Right ventricle myocardium superior (tissue), 1 donor: ENCODE data around the gene PSME4. TPM values are rescaled to one million over a fixed set of nuclear protein-coding genes. Genes with fewer than 3 reads are reported as not detected.
A peak's percentile ranks its signal among the peaks of the same experiment; 100 is the strongest.

Experiments
- ATAC-seq: fragments of 200-7000 bp; cut with Tn5 transposase; one replicate; pipeline ENCODE4 v1.9.1; 2020; ENCODE audit warnings: mild to moderate bottlenecking; ENCODE audit not compliant: poor library complexity
- DNase-seq: peaks from one replicate; pipeline ENCODE4 v3.0.0-alpha.2; 2020
- intact Hi-C: fragments of 100-400 bp; cut with DNase I; formaldehyde crosslinking; loops from one replicate; pipeline ENCODE4 v1.11.2; 2022
- total RNA-seq: library from RNA; stranded (reverse); fragmentation: NEBNext Ultra II Directional; extraction: Animal tissue kit (Norgen Biotek cat#: 25700); gene quantifications from one replicate; pipeline ENCODE4 v1.2.1, GENCODE V29; 2021
- donor health status: DM: no; HTN: yes; CAD: no; lungs with severe emphysema.

Gene PSME4
- total RNA-seq, 1 donor from 2014 or later: 52.3 TPM

DNA sequence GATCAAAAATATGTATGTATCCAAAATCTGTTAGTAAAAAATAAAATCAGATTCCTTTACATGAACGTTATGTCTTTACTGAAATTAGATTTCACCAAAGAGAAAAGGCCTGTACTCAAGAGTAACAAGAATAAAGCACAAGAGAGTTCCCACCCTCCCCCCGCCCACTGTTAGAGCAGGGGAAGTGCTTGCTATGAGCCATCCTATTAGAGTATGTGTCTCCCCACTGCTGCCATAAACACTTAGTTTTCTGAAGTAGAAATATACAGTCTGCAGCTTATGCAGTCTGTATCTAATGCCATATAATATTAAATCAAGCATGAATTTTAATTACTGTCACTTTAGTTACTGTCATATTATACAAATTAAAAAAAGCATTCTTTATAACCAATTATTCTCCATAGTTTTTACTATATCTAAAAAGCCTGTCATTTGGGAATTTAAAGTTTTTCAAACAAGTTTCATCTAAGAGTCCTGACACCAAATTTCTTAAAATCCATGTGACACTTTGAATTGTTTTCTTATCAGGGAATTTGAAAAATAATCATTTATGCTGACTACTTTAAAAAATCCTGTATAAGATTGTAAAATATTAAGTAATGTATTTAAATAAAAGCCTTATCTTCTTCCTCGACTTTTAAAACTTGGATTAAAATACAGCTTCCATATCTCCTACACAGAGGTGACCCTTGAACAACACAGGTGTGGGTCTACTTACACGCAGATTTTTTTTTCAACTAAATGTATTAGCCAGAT, 59.2 kb downstream of the PSME4 start:
- intact Hi-C loops: no loop called here
- ATAC-seq (no peak), DNase-seq (no peak)

DNA sequence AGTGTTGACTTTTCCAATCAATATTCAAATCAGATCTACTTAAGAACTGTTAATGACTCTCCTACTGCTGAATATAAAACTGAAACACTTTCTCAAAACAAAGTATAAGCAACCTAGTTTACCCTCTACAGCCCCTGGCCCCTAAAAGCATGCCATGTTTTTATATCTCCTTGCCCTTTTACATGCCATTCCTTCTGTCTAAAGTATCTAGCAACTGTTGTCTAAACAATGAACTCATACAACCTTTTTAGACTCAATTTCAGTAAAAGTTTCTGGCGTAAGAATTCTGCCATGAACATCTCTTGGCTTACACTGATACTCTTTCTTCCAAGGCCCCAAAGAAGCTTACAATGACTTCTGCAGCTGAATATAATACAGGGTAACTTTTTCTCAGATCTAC, 63.2 kb downstream of the PSME4 start:
- ATAC-seq (no peak), DNase-seq (no peak)
- intact Hi-C loops: no loop called here

DNA sequence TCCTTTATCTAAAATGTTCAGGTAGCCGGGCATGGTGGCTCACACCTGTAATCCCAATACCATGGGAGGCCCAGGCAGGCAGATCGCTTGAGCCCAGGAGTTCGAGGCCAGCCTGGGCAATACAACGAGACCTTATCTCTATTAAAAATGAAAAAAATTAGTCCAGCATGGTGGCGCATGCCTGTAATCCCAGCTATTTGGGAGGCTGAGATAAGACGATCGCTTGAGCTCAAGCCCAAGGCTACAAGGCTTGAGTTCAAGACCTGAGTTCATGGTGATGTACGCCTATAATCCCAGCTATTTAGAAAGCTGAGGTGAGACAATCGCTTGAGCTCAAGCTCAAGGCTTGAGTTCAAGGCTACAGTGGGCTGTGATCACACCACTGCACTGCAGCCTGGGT, 65.4 kb downstream of the PSME4 start:
- intact Hi-C loops: no loop called here

DNA sequence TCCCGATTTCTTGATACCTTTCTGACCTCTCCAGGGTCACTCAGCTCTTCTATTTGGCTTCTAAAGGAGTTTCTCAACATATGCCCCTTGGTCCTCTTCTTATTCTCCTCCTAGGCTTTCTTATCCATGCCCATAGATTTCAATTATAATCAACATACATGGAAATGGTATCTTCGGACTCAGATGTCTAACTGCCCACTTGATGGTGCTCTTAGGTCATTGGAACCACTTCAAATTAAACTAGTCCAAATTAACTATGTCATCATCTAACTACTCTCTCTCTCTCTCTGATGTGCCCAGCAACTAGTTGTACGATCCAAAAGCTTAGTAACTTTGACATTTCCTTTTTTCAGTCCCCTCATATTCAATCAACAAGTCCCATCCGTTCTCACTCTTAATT, 67.8 kb downstream of the PSME4 start:
- DNase-seq (no peak), ATAC-seq (no peak)
- intact Hi-C loops: no loop called here

More for the DNA sequence above, 65.4 kb downstream of the PSME4 start:
- ATAC-seq (no peak), DNase-seq (no peak)

DNA sequence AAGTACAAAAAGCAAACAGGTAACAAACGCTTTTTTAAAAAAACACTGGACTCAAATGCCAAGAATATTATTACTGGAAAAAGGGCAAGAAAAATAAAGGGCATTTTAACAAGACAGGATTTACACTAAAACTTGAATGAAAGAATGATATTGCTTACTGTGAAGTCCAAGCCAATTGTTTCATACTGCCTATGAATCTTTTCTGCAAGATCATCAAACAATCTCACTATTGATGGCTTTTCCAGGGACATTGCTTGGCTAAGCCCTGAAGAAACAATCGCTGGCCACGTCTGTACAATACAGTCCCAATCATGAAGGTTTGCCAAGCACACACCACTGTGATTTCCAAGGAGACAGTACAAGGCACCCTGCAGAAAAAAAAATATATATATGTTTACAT, 69.6 kb downstream of the PSME4 start:
- ATAC-seq (no peak), DNase-seq (no peak)
- intact Hi-C loops: no loop called here

DNA sequence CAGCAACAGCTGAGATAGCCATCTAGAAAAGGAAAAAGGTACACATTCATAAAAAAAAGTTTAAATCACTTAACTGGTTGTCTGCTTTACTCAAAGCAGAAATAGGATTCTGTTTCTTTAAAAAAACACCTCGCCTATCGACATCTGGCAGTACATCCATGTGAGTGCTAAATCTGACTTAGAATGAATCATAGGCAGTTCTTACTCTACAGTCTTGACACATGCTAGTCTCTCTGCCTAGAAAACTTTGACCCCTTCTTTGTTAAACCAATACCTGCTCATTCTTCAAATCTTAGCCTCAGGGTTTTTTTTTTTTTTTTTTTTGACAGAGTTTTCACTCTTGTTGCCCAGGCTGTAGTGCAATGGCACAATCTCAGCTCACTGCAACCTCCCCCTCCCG, 73.9 kb downstream of the PSME4 start:
- no peak for ATAC-seq
- intact Hi-C loops: no loop called here
- DNase-seq: no peak

DNA sequence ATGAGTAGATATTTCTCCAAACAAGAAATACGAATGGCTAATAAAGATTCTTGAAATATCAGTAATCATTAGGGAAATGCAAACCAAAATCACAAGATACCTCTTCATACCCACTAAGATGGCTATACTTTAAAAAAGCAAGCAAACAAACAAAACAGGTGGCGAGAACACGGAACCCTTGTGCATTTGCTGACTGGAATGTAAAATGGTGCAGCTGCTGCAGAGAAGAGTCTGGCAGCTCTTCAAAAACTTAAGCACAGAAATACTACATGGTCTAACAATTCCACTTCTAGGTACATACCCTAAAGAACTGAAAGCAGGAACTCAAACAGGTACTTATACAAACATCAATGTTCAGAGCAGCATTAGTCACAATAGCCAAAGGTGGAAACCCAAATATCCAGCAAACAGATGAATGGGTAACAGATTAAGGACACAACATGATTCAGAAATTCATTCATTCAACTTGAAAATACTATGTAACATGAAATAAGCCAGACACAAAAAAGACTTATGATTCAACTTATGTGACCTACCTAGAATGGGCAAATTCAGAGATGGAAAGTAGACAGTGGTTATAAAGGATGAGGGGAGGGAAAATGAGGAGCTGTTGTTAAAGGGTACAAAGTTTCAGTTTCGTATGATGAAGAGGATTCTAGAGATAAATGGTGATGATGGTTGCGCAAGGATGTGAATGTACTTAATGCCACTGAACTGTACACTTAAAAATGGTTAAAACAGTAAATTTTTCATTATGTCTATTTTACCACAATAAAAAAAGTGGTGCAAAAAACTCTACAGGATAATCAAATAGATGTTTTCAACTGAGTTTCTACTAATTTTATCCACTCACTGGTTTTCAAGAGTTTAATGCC, 84.2 kb downstream of the PSME4 start:
- ATAC-seq: no peak
- intact Hi-C loops: no loop called here

DNA sequence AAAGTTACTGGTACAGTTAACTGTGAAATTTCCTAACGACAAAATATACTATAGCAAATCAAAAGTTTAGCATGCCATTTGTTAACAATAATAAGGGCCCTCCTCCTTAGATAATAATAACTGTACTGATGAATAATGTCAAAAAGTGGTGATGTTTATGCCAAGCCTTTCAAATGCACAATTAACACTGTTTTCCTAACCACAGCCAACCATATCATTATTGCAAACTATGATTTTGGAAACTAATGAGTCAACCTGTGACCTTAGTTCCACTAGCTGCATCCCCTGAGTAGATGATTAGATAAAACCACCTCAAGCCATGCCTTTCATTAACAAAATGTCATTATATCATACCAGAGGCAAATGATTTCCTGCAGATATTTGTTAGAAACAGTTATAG, 85.9 kb downstream of the PSME4 start:
- ATAC-seq: no peak
- intact Hi-C loops: no loop called here
- no peak for DNase-seq

More for the DNA sequence above, 84.2 kb downstream of the PSME4 start:
- DNase-seq: no peak

DNA sequence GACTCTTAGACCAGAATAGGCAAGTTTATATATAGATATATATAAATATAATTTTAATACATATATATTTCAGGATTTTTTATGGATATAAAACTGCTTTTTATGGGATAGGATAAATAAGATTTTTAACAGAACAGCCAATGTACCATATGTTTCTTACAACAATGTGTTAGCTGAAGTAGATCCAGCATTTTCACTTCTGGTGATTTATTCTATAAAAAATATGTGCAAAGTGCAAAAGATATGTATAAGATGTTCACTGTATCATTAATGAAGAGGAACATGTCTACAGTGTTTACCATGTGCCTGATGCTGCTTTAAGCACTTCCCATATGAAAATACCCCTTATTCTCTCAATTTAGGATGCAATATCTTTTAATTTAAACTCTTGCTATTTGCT, 88.8 kb downstream of the PSME4 start:
- DNase-seq (no peak), ATAC-seq (no peak)
- intact Hi-C loops: no loop called here

DNA sequence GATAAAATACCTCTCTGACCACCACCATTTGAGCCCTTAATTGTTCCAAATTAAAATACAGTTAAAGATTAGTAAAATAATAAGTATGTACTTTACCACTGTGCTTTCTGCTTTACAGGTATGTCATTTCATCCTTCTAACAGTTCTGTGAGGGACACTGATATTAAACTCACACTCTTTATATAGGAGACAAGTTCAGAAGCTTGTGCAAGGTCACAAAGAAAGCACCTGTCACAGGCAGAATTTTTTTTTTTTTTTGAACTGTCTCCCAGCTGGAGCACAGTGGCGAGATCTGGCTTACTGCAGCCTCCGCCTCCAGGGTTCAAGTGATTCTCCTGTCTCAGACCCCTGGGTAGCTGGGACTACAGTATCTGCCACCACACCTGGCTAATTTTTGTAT, 89.4 kb downstream of the PSME4 start:
- DNase-seq: no peak
- intact Hi-C loops: no loop called here
- ATAC-seq: no peak

DNA sequence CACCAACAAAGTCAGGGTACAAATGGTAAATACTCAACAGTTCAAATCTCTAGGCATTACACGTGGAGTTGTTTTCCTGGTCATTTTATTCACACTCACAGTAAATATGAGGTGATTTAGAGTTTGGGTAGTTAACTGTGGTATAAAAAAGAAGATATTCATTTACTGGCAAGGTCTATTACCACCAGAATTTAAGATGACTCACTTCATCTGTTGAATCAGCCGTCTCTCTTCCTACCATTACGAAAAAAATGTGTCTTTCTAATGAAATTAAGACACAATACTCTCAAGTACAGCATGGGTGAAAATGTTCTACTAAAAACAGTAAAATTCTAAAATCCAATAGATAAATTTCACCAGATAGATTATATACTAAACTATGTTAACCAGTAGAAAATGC, 90.0 kb downstream of the PSME4 start:
- ATAC-seq (no peak), DNase-seq (no peak)
- intact Hi-C loops: no loop called here

DNA sequence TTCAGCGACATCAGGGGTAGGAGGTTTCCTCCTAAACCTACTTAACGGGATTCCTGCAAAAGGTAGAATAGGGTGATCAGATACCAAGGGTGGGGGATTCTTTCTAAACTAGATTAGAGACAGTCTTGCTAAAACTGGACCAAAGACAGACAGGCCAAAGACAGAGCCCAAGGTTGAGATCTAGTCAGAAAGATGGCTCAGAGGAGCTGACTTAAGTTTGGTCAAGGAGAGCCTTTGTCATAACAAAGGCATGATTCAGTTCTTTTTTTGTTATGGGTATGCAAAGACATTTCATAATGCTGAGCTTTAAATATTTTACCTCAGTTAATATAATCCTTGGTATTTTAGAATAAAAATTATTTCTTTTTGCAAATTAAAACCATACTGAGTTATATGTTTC, 93.2 kb downstream of the PSME4 start:
- intact Hi-C loops: no loop called here
- no peak for ATAC-seq
- DNase-seq: no peak

DNA sequence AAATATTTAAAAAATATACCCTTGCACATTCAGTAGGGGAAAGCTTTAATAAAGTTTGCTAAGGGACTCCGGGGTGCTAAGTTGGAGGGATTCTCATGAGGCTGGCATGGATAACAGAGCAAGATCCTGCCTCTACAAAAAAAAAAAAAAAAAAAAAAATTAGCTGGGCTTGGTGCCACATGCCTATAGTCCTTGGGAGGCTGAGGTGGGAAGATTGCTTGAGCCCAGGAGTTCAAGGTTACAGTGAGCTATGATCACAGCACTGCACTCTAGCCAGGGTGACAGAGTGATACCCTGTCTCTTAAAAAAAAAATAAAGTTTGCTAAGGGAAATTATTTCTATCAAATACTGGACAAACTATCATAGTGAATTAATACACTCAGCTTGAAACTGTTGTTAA, 93.7 kb downstream of the PSME4 start:
- intact Hi-C loops: no loop called here
- no peak for DNase-seq
- peak; percentile 39 for ATAC-seq

DNA sequence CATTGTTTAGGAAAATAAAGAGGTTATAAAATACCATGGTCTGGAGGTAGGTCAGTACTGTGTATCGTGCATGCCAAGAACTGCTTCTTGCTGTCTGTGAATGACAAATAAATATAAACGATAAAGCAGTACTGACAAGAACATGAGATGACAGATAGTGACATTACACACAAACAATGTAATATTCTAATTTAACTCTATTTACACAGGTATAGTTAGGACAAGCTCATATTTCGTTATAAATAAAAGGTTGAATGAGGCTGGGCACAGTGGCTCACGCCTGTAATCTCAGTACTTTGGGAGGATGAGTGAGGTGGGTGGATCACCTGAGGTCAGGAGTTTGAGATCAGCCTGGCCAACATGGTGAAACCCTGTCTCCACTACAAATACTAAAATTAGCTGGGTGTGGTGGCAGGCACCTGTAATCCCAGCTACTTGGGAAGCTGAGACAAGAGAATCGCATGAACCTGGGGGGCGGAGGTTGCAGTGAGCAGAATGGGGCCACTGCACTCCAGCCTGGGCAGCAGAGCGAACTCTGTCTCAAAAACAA, 96.3 kb downstream of the PSME4 start:
- intact Hi-C loops: no loop called here
- no peak for ATAC-seq

DNA sequence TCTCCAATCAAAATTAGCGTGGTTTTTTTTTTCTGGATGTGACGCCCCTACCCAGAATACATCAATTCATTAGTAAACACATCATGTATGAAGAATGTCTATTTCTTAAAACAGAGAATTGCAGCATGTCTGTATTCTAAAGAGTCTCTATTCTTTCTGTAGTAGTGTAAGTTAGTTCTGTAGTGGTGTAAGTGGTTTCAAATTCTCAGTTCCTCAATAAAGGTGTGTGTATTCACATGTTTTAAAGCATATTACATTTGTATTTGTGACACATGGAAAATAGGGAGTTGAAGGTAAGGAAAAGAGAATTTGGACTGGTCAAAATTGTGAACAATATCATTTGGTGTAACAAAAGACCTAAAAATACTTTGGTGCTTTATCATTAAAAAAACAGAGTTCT, 103.0 kb downstream of the PSME4 start:
- ATAC-seq: no peak

More for the DNA sequence above, 96.3 kb downstream of the PSME4 start:
- no peak for DNase-seq

DNA sequence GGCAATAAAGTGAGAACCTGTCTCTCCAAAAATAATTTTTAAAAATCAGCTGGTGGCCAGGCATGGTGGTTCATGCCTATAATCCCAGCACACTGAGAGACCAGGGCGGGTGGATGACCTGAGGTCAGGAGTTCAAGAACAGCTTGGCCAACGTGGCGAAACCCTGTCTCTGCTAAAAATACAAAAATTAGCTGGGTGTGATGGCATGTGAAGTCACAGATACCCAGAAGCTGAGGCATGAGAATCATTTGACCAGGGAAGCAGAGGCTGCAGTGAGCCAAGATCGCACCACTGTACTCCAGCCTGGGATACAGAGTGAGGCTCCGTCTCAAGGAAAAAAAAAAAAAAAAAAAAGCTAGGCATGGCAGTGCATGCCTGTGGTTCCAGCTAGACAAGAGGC, 103.6 kb downstream of the PSME4 start:
- DNase-seq (no peak), ATAC-seq (peak; percentile 39)
- intact Hi-C loops: no loop called here

More for the DNA sequence above, 103.0 kb downstream of the PSME4 start:
- intact Hi-C loops: no loop called here
- no peak for DNase-seq

DNA sequence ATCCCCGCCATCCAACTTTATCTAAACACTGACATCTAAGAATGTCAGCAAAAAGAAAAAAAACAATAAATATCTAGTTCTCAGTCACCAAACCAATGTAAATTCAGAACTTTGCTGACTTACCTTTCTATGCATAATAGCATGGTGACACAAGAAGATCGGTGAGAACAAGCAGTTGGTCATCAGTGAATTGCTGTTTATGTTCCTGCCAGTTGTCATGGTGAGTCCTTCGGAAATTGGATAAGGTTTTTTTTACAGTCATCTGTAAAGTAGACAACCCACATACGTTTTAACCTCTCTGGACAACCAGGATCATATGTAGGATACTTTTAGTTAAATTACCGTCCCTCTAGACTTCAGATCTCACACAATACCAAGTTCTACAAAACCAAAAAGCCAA, 104.8 kb downstream of the PSME4 start:
- intact Hi-C loops: no loop called here
- DNase-seq (no peak), ATAC-seq (peak; percentile 20)

DNA sequence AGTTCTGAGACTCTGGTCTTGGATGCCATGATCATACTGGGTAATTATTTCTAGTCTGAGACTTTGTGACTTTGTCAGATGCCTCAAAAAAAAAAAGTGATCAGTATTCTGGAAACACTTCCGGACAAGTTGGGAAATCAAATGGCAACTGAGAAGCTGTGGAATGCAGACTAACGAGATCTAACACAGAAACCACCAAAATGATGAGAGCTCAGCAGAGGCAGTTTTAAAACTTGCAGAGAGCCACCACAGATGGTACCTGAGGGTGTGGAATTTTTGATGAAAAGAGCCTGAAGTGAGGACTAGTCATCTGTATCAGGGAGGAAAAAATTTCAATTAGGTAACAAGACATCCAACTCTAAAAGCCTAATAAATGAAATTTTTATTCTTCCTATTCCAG, 105.5 kb downstream of the PSME4 start:
- intact Hi-C loops: no loop called here
- DNase-seq: no peak
- ATAC-seq: no peak

DNA sequence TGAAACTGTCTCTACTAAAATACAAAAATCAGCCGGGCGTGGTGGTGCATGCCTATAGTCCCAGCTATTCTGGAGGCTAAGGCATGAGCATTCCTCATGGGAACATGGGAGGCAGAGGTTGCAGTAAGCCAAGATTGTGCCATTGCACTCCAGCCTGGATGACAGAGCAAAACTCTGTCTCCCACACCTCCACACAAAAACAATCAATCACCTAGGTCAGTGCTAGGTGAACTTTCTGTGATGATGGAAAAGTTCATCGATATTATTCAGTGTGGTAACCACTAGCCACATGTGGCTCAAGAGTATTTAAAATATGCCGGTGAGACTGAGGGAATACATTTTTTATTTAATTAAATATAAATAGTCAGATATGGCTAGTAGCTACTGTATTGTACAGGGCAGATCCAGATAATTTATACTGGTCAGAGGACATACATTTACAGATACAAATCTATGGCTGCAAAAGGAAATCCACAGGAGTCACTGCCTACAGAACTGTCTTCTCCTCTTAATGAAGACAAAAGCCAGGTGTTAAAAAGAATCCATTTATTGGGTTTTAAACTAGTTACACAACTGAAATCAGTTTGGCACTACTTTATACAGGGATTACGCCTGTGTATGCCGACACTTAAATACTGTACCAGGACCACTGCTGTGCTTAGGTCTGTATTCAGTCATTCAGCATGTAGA, 107.1 kb downstream of the PSME4 start:
- DNase-seq (no peak), ATAC-seq (no peak)
- intact Hi-C loops: no loop called here
